B cell (primary cell): ENCODE results near the gene ABCF1. TPM values are rescaled to one million over a fixed set of nuclear protein-coding genes. Genes with fewer than 3 reads are reported as not detected.

Experiments
- ATAC-seq: fragments of 200-7000 bp; cut with Tn5 transposase; one replicate; pipeline ENCODE4 v1.10.0; 2021; ENCODE audit warnings: low read depth, mild to moderate bottlenecking, moderate number of reproducible peaks, moderate library complexity
- CTCF ChIA-PET: fragments of 350-600 bp; sonication (Branson Sonifier 250); formaldehyde crosslinking; loops from one replicate; lab custom pipeline; 2021; ENCODE audit warnings: antibody characterized with exemption, inconsistent platforms; lab: Charles Lee
- POLR2A ChIA-PET: fragments of 350-600 bp; sonication (Branson Sonifier 250); formaldehyde crosslinking; loops from one replicate; lab custom pipeline; 2021; ENCODE audit warnings: antibody characterized with exemption; lab: Charles Lee
- DNase-seq: peaks from one replicate; pipeline ENCODE4 v3.0.0; 2013
- H2AFZ ChIP-seq: 2 replicates; pipeline ENCODE4 v1.6.1; 2012; ENCODE audit warnings: mild to moderate bottlenecking, low read depth, low read length; ENCODE audit not compliant: insufficient read depth, poor library complexity, severe bottlenecking
- H3K27ac ChIP-seq, 2 donors: 1 replicate in 1 of 2; 2 replicates in 1 of 2; pipeline ENCODE4 v1.5.1; 2012 to 2013; ENCODE audit warnings: low read length in 2 of 2, mild to moderate bottlenecking in 2 of 2, moderate library complexity in 1 of 2
- H3K27me3 ChIP-seq, 4 experiments: fragments of 200-600 bp in 1 of 4; sonication (generic) in 1 of 4; replicated peaks in 1 of 4; 1 replicate in 2 of 4; 2 replicates in 2 of 4; pipeline versions ENCODE4 v1.6.1 to v1.7.0; 2013 to 2016; ENCODE audit warnings: low read length in 3 of 4, mild to moderate bottlenecking in 2 of 4, mixed read lengths in 1 of 4, moderate library complexity in 1 of 4; ENCODE audit not compliant: insufficient read depth in 4 of 4, control insufficient read depth in 3 of 4; ENCODE audit errors: control extremely low read depth in 1 of 4
- H3K36me3 ChIP-seq, 2 experiments: replicated peaks in 1 of 2; 1 replicate in 1 of 2; 2 replicates in 1 of 2; pipeline versions ENCODE4 v1.6.1 to v1.7.1; 2013; ENCODE audit warnings: low read length in 1 of 2; ENCODE audit not compliant: insufficient read depth in 2 of 2, control insufficient read depth in 1 of 2; ENCODE audit errors: control extremely low read depth in 1 of 2, extremely low read depth in 1 of 2
- H3K4me1 ChIP-seq, 2 donors: fragments of 200-600 bp in 1 of 2; sonication (generic) in 1 of 2; 1 replicate in 1 of 2; 2 replicates in 1 of 2; pipeline versions ENCODE4 v1.5.1 to v1.6.1; 2013 to 2017; ENCODE audit warnings: low read length in 2 of 2; ENCODE audit not compliant: control insufficient read depth in 2 of 2, insufficient read depth in 2 of 2
- H3K4me2 ChIP-seq: replicated peaks from 2 replicates; pipeline ENCODE3; 2012; ENCODE audit warnings: mild to moderate bottlenecking, low read depth, low read length; ENCODE audit not compliant: poor library complexity, severe bottlenecking
- H3K4me3 ChIP-seq, 5 experiments: fragments of 200-600 bp in 1 of 5; sonication (generic) in 1 of 5; 1 replicate in 3 of 5; 2 replicates in 2 of 5; pipeline versions ENCODE4 v1.5.1 to v1.7.0; 2011 to 2016; ENCODE audit warnings: low read length in 4 of 5, mild to moderate bottlenecking in 4 of 5, low read depth in 2 of 5, control low read depth in 1 of 5, moderate library complexity in 1 of 5; ENCODE audit not compliant: insufficient read depth in 1 of 5; ENCODE audit errors: control extremely low read depth in 1 of 5, extremely low read depth in 1 of 5
- H3K79me2 ChIP-seq: fragments of 200-600 bp; sonication (generic); one replicate; pipeline ENCODE4 v1.6.0; 2016; ENCODE audit warnings: low read length; ENCODE audit not compliant: control insufficient read depth, insufficient read depth
- H3K9ac ChIP-seq: fragments of 200-600 bp; sonication (generic); 2 replicates; pipeline ENCODE4 v1.6.1; 2017; ENCODE audit warnings: mild to moderate bottlenecking, low read length, moderate library complexity
- H3K9me3 ChIP-seq, 3 donors: one replicate each; pipeline versions ENCODE4 v1.6.1 to v1.7.1; 2013; ENCODE audit warnings: low read length in 2 of 3; ENCODE audit not compliant: control insufficient read depth in 2 of 3, insufficient read depth in 1 of 3; ENCODE audit errors: control extremely low read depth in 1 of 3
- H4K20me1 ChIP-seq: 2 replicates; pipeline ENCODE4 v1.6.0; 2012; ENCODE audit warnings: mild to moderate bottlenecking, low read length; ENCODE audit not compliant: insufficient read depth, control insufficient read depth, poor library complexity, severe bottlenecking
- H3K27ac Mint-ChIP-seq: one replicate; pipeline ENCODE4 v1.8.0; 2021; ENCODE audit warnings: mixed read lengths
- H3K27me3 Mint-ChIP-seq: one replicate; pipeline ENCODE4 v1.8.0; 2021; ENCODE audit warnings: mixed read lengths
- H3K4me1 Mint-ChIP-seq: one replicate; pipeline ENCODE4 v1.8.0; 2021; ENCODE audit warnings: mixed read lengths
- H3K4me3 Mint-ChIP-seq: one replicate; pipeline ENCODE4 v1.8.0; 2021; ENCODE audit warnings: mixed read lengths
- H3K9me3 Mint-ChIP-seq: one replicate; pipeline ENCODE4 v1.8.0; 2022; ENCODE audit warnings: mixed read lengths; ENCODE audit not compliant: insufficient read depth
- CTCF ChIP-seq: fragments of 200-600 bp; IDR thresholded peaks from one replicate; pipeline ENCODE4 v1.8.0; 2022; ENCODE audit warnings: antibody characterized with exemption, mild to moderate bottlenecking
- EZH2 ChIP-seq: IDR thresholded peaks from 2 replicates; pipeline ENCODE4 v1.6.1; 2012; ENCODE audit warnings: borderline replicate concordance, low read depth, mild to moderate bottlenecking, moderate library complexity, low read length; ENCODE audit not compliant: insufficient read depth, poor library complexity, severe bottlenecking
- WGBS: methylation state at CpG from one replicate; pipeline ENCODE4 v1.1.5; 2013; ENCODE audit warnings: missing lambda C conversion rate; ENCODE audit not compliant: insufficient coverage; 5-methylcytosine and 5-hydroxymethylcytosine counted together
- intact Hi-C: fragments of 100-400 bp; cut with micrococcal nuclease; formaldehyde crosslinking; loops from one replicate; pipeline ENCODE4 v1.10.0; 2022
- polyA plus RNA-seq: library from polyadenylated mRNA; depleted of rRNA; stranded (reverse); fragments of >200 nt; gene quantifications from 2 replicates; pipeline ENCODE4 v1.2.3, GENCODE V29; 2012
- total RNA-seq, 2 donors: library from RNA; stranded (reverse); fragments of 120-200 nt in 1 of 2; gene quantifications; 1 replicate in 1 of 2; 2 replicates in 1 of 2; pipeline versions ENCODE4 v1.2.3 to v1.2.4, GENCODE V29; 2013 to 2022

The ABCF1 gene
- total and polyA plus RNA-seq, 2 donors (not counting 1 experiment from before 2014, with no cell fraction given): 22.8 to 60.9 TPM

GRCh38 chr6:30615219-30615957, 44.1 kb downstream of the ABCF1 start:
- ChIA-PET CTCF (interaction anchor here (0.5 to 4.8 kb wide), 19 partner anchors 10 to 1037 kb away, joined by 3 to 41 read pairs (median 4); partner anchors contain the start of genes DHX16 and MDC1), POLR2A (interaction anchor here (0.6 to 4.0 kb wide), 29 partner anchors 11 to 1730 kb away, joined by 3 to 22 read pairs (median 5); partner anchors contain the start of genes ABCF1, ATAT1, C6orf136 and DHX16)
- peak overlapping the region; percentile 99 for H3K27ac ChIP-seq
- intact Hi-C loops: loop anchor here (2.0 to 10.0 kb wide), 4 partner anchors 19 to 739 kb away; partner anchors contain the start of genes GTF2H4 and HLA-B
- no peaks in the 10 kb centered on the region for H3K27me3 Mint-ChIP-seq
- DNase-seq (peak; percentile 71), ATAC-seq (no peak)
- H2AFZ ChIP-seq: no peak overlapping the region
- H3K9me3 Mint-ChIP-seq: no peaks in the 10 kb centered on the region
- peaks cover 41 to 46% of the 10 kb centered on the region in 2 donors for H3K4me1 ChIP-seq
- no peaks in the 10 kb centered on the region for H4K20me1 ChIP-seq
- H3K79me2 ChIP-seq: peaks cover 73% of the 10 kb centered on the region
- H3K36me3 ChIP-seq: peaks cover 4 to 24% of the 10 kb centered on the region in 2 experiments
- WGBS: 0% methylated on average over 4 of the region's 10 CpGs
- peak overlapping the region; percentile 89 to 100 (median 98) for H3K4me3 ChIP-seq
- H3K27me3 ChIP-seq: no peaks in the 10 kb centered on the region
- peak overlapping the region; percentile 100 for H3K27ac Mint-ChIP-seq
- H3K4me2 ChIP-seq: peak overlapping the region; percentile 82
- peaks cover 52% of the 10 kb centered on the region for H3K4me1 Mint-ChIP-seq
- peak overlapping the region; percentile 100 for H3K9ac ChIP-seq
- no peaks in the 10 kb centered on the region for H3K9me3 ChIP-seq
- TF ChIP-seq EZH2: no peak
- TF ChIP-seq CTCF: no peak
- peak overlapping the region; percentile 92 for H3K4me3 Mint-ChIP-seq
